SU-DHL-6 (cell line): Measurements from ENCODE around the gene AOC2.

ENCODE experiments used
- H2AFZ ChIP-seq: fragments of 200-600 bp; sonication (generic); 2 replicates; pipeline ENCODE4 v1.6.1; 2014; ENCODE audit warnings: low read depth, mild to moderate bottlenecking, moderate library complexity, mixed read lengths, antibody characterized with exemption, low read length; ENCODE audit not compliant: severe bottlenecking
- H3F3A ChIP-seq: fragments of 200-600 bp; shearing (Covaris generic); 2 replicates; pipeline ENCODE4 v1.6.0; 2016; ENCODE audit warnings: antibody characterized with exemption, mild to moderate bottlenecking; ENCODE audit not compliant: insufficient read depth
- H3K27ac ChIP-seq: fragments of 200-600 bp; sonication (generic); 2 replicates; pipeline ENCODE4 v1.5.1; 2016; ENCODE audit warnings: low read depth, mild to moderate bottlenecking, low read length, moderate library complexity, mixed read lengths
- H3K27me3 ChIP-seq: fragments of 200-600 bp; sonication (generic), shearing (Covaris generic); 2 replicates; pipeline ENCODE4 v1.6.0; 2014; ENCODE audit warnings: mild to moderate bottlenecking, low read length
- H3K36me3 ChIP-seq: fragments of 200-600 bp; sonication (generic); 2 replicates; pipeline ENCODE4 v1.6.1; 2014; ENCODE audit warnings: mild to moderate bottlenecking, low read length, mixed read lengths
- H3K4me2 ChIP-seq: fragments of 300-600, 200-600 bp; shearing (Covaris generic), sonication (generic); 2 replicates; pipeline ENCODE4 v1.6.0; 2014; ENCODE audit warnings: low read length, low read depth, mild to moderate bottlenecking; ENCODE audit not compliant: poor library complexity, severe bottlenecking
- H3K4me3 ChIP-seq: fragments of 200-600 bp; sonication (generic); 2 replicates; pipeline ENCODE4 v1.5.1; 2014; ENCODE audit warnings: antibody characterized with exemption, low read length, mild to moderate bottlenecking, mixed read lengths; ENCODE audit not compliant: insufficient read depth, poor library complexity, severe bottlenecking
- H3K79me2 ChIP-seq: fragments of 200-600 bp; sonication (generic); 2 replicates; pipeline ENCODE4 v1.6.1; 2014; ENCODE audit warnings: mild to moderate bottlenecking, low read length, moderate library complexity; ENCODE audit not compliant: insufficient read depth
- H3K9ac ChIP-seq: fragments of 200-600 bp; sonication (generic); 2 replicates; pipeline ENCODE4 v1.7.0; 2014; ENCODE audit warnings: mild to moderate bottlenecking, low read length
- H3K9me2 ChIP-seq: fragments of 200-600 bp; sonication (generic); replicated peaks from 2 replicates; pipeline ENCODE4 v1.6.1; 2014; ENCODE audit warnings: low read length; ENCODE audit not compliant: insufficient read depth
- H3K9me3 ChIP-seq: fragments of 200-600 bp; sonication (generic); 2 replicates; pipeline ENCODE4 v1.6.1; 2014; ENCODE audit warnings: low read length, mixed read lengths; ENCODE audit not compliant: insufficient read depth
- H4K20me1 ChIP-seq: fragments of 200-600 bp; sonication (generic); 2 replicates; pipeline ENCODE4 v1.6.1; 2014; ENCODE audit warnings: low read depth, mild to moderate bottlenecking, antibody characterized with exemption, low read length, moderate library complexity, mixed read lengths
- CTCF ChIP-seq: fragments of 200-600 bp; sonication (generic); IDR thresholded peaks from one replicate; pipeline ENCODE4 v1.5.1; 2017; ENCODE audit warnings: antibody characterized with exemption, mild to moderate bottlenecking, low read length, moderate library complexity; ENCODE audit not compliant: insufficient read depth, poor library complexity, severe bottlenecking
- EZH2phosphoT487 ChIP-seq: fragments of 200-600 bp; sonication (generic), shearing (Covaris generic); conservative IDR thresholded peaks from 2 replicates; pipeline ENCODE4 v1.6.1; 2018; ENCODE audit warnings: mild to moderate bottlenecking, antibody characterized with exemption, low read length, moderate library complexity, mixed read lengths

AOC2 gene

GRCh38 chr17:42844271-42844670 lies at the start of gene AOC2:
Gene AOC2, plus strand, starts transcription at chr17:42844580. Its CDS starts 47 bp downstream, at chr17:42844627.
- H3K9ac ChIP-seq, result no peak within 1 kb of the TSS
- H3K27me3 ChIP-seq, result no peaks in the 10 kb centered on the region
- H3K4me3 ChIP-seq, result no peak within 1 kb of the TSS
- no peaks in the 10 kb centered on the region for H3K9me2 ChIP-seq
- H2AFZ ChIP-seq, result no peak within 1 kb of the TSS
- H3K36me3 ChIP-seq, result peaks cover 11% of the 10 kb centered on the region
- H3K9me3 ChIP-seq, result no peaks in the 10 kb centered on the region
- H3F3A ChIP-seq, result no peaks in the 10 kb centered on the region
- no peaks in the 10 kb centered on the region for H4K20me1 ChIP-seq
- no peak for TF ChIP-seq EZH2phosphoT487
- no peak for TF ChIP-seq CTCF
- H3K27ac ChIP-seq, result no peak within 1 kb of the TSS
- H3K79me2 ChIP-seq, result no peaks in the 10 kb centered on the region
- no peak within 1 kb of the TSS for H3K4me2 ChIP-seq

GRCh38 chr17:42795061-42795460 lies 49.3 kb upstream of the AOC2 start:
- Histone ChIP-seq H2AFZ (no peak overlapping the region), H3K4me3 (no peak overlapping the region), H4K20me1 (no peaks in the 10 kb centered on the region), H3F3A (no peaks in the 10 kb centered on the region), H3K27ac (no peak overlapping the region), H3K27me3 (no peaks in the 10 kb centered on the region), H3K9ac (no peak overlapping the region), H3K9me3 (no peaks in the 10 kb centered on the region), H3K4me2 (no peak overlapping the region), H3K79me2 (no peaks in the 10 kb centered on the region), H3K9me2 (no peaks in the 10 kb centered on the region), H3K36me3 (no peaks in the 10 kb centered on the region)
- no peak for TF ChIP-seq EZH2phosphoT487
- TF ChIP-seq CTCF, result no peak

- Histone ChIP-seq H3K27me3 (no peaks in the 10 kb centered on the region), H3K9me2 (no peaks in the 10 kb centered on the region), H3K4me3 (no peak overlapping the region), H3K9me3 (no peaks in the 10 kb centered on the region), H4K20me1 (no peaks in the 10 kb centered on the region), H3K36me3 (no peaks in the 10 kb centered on the region), H3K9ac (no peak overlapping the region), H3K79me2 (no peaks in the 10 kb centered on the region), H3F3A (no peaks in the 10 kb centered on the region), H3K4me2 (no peak overlapping the region), H2AFZ (no peak overlapping the region), H3K27ac (no peak overlapping the region)
- no peak for TF ChIP-seq EZH2phosphoT487
- TF ChIP-seq CTCF, result no peak
These were observed 48.9 kb upstream of the AOC2 start for GRCh38 chr17:42795465-42795864.
